Activated CD8-positive, alpha-beta T cell treated with anti-CD3 and anti-CD28 coated beads for 36 hours (primary cell): Measurements from ENCODE around the gene LINC01488. TPM values are rescaled to one million over a fixed set of nuclear protein-coding genes. Genes with fewer than 3 reads are reported as not detected.

ENCODE experiments used
- ATAC-seq: fragments of 200-7000 bp; cut with Tn5 transposase; one replicate; pipeline ENCODE4 v1.10.0; 2021; ENCODE audit warnings: mild to moderate bottlenecking, moderate library complexity
- CTCF ChIA-PET: fragments of 350-600 bp; sonication (Branson Sonifier 250); formaldehyde crosslinking; loops from one replicate; lab custom pipeline; 2021; ENCODE audit warnings: antibody characterized with exemption; lab: Charles Lee
- POLR2A ChIA-PET: fragments of 350-600 bp; sonication (Branson Sonifier 250); formaldehyde crosslinking; loops from one replicate; lab custom pipeline; 2021; ENCODE audit warnings: antibody characterized with exemption; lab: Charles Lee
- DNase-seq: peaks from one replicate; pipeline ENCODE4 v3.0.0-alpha.2; 2020
- H3K27ac Mint-ChIP-seq: one replicate; pipeline ENCODE4 v1.8.0; 2021; ENCODE audit warnings: mild to moderate bottlenecking, mixed read lengths
- H3K27me3 Mint-ChIP-seq: one replicate; pipeline ENCODE4 v1.8.0; 2021; ENCODE audit warnings: mixed read lengths
- H3K36me3 Mint-ChIP-seq: one replicate; pipeline ENCODE4 v1.8.0; 2021; ENCODE audit warnings: low read depth, mixed read lengths
- H3K4me1 Mint-ChIP-seq: one replicate; pipeline ENCODE4 v1.8.0; 2021; ENCODE audit warnings: low read depth, mixed read lengths
- H3K4me3 Mint-ChIP-seq: one replicate; pipeline ENCODE4 v1.8.0; 2021; ENCODE audit warnings: mild to moderate bottlenecking, moderate library complexity, mixed read lengths
- H3K9me3 Mint-ChIP-seq: one replicate; pipeline ENCODE4 v1.8.0; 2021; ENCODE audit warnings: mixed read lengths
- intact Hi-C: fragments of 100-400 bp; cut with micrococcal nuclease; formaldehyde crosslinking; loops from one replicate; pipeline ENCODE4 v1.10.0; 2022
- total RNA-seq, 2 experiments: library from RNA; stranded (reverse); gene quantifications; one replicate each; pipeline ENCODE4 v1.2.3, GENCODE V29; 2021
- TF ChIP-seq, protein P1 (sequence below): fragments of 200-600 bp; IDR thresholded peaks from one replicate; pipeline ENCODE4 v1.8.0; 2022; ENCODE audit warnings: antibody characterized with exemption, mild to moderate bottlenecking

The LINC01488 gene
- total RNA-seq, 2 experiments from 2014 or later: not detected

DNA sequence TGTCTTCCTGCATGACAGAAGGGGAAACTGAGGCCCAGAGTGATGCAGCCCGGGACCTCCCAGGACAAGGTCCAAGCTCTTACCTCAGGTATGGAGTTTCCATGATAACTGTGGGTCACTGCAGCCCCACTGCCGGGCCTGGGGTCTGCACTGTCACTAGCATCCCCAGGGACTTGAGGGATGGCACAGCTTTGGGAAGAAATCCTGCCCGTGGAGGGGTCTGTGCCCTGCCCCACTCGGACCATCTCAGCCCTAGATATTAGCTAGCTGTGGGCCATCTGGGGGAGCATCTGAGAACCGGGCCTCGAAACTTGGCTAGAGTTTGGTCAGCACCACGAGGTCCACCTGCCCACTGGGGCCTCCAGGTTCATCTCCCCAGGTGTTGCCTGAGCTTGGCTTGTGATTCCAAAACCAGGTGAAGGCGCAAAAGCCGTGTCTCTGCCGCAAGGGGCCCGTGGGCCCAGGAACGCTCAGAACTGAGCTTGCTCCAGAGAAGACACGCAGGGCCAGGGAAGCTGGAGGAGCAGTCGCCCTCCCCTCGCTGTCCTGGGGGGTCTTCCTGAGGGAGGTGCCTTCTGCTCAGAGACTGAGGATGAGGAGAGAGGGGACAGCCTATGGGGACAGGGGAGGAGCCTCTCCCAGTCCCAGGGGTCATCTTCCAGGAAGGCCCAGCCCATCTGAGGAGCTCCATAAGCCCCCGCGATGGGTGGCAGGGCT, 4.8 kb downstream of the LINC01488 start:
- H3K4me1 Mint-ChIP-seq: no peaks in the 10 kb centered on the region
- POLR2A ChIA-PET: interaction anchor here (0.5 kb wide), 1 partner anchor 31 kb away, joined by 3 read pairs; no protein-coding TSS in a partner anchor
- TF ChIP-seq, protein P1, sequence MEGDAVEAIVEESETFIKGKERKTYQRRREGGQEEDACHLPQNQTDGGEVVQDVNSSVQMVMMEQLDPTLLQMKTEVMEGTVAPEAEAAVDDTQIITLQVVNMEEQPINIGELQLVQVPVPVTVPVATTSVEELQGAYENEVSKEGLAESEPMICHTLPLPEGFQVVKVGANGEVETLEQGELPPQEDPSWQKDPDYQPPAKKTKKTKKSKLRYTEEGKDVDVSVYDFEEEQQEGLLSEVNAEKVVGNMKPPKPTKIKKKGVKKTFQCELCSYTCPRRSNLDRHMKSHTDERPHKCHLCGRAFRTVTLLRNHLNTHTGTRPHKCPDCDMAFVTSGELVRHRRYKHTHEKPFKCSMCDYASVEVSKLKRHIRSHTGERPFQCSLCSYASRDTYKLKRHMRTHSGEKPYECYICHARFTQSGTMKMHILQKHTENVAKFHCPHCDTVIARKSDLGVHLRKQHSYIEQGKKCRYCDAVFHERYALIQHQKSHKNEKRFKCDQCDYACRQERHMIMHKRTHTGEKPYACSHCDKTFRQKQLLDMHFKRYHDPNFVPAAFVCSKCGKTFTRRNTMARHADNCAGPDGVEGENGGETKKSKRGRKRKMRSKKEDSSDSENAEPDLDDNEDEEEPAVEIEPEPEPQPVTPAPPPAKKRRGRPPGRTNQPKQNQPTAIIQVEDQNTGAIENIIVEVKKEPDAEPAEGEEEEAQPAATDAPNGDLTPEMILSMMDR: no peak
- ATAC-seq (no peak), DNase-seq (no peak)
- CTCF ChIA-PET: no interaction called here
- intact Hi-C loops: no loop called here
- H3K36me3 Mint-ChIP-seq: no peaks in the 10 kb centered on the region
- no peak overlapping the region for H3K4me3 Mint-ChIP-seq
- H3K27me3 Mint-ChIP-seq: no peaks in the 10 kb centered on the region
- H3K27ac Mint-ChIP-seq: no peak overlapping the region
- no peaks in the 10 kb centered on the region for H3K9me3 Mint-ChIP-seq

DNA sequence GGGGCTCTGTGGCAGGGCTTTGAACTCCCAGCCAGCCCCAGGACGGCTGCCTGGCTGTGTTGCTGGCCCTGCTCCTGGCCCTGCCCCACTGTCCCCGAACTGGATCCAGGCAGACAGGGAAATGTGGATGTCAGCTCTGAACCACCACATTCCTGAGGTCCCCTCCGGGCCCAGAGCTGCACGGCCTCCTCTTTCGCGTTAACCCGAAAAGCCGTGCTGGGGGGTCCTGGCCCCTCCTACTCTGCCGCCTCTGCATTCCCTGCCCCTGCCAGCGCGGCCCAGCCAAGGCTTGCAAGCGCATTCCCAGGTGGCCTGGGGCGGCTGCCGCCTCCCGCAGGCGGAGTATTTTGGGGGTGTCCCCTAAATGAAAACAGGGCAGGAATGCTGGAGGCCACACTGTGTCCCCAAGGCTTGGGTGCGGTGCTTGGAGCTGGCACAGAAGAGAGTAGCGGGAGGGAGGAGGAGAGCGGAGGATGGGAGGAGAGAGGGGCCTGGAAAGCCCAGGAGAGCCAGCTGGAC, 5.4 kb downstream of the LINC01488 start:
- Mint-ChIP-seq H3K4me1 (no peaks in the 10 kb centered on the region), H3K4me3 (no peak overlapping the region), H3K27me3 (no peaks in the 10 kb centered on the region), H3K27ac (no peak overlapping the region), H3K36me3 (no peaks in the 10 kb centered on the region), H3K9me3 (no peaks in the 10 kb centered on the region)
- POLR2A ChIA-PET: no interaction called here
- no peak for ATAC-seq
- TF ChIP-seq, protein P1: no peak
- intact Hi-C loops: no loop called here
- no peak for DNase-seq
- CTCF ChIA-PET: no interaction called here

DNA sequence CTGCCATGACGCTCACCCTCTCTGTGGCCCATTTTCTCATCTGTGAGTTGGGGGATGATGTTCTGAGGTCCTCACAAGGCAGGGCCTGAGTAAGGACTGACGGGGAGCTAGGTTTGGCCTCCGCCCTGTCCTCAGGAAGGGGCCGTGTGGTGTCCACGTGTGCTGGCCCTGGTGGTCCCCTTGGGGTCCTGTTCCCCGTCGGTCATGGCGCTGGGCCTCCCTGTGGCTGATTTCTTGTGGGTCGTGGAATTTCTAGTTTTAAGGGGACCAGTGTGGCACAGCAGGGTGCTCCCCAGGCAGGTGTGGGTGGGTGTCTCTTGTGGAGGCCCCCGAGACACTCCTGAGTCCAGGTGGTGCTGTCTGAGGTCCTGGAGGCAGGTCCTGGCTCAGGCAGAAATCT, 5.9 kb downstream of the LINC01488 start:
- Mint-ChIP-seq H3K9me3 (no peaks in the 10 kb centered on the region), H3K4me1 (no peaks in the 10 kb centered on the region)
- no peak for ATAC-seq

DNA sequence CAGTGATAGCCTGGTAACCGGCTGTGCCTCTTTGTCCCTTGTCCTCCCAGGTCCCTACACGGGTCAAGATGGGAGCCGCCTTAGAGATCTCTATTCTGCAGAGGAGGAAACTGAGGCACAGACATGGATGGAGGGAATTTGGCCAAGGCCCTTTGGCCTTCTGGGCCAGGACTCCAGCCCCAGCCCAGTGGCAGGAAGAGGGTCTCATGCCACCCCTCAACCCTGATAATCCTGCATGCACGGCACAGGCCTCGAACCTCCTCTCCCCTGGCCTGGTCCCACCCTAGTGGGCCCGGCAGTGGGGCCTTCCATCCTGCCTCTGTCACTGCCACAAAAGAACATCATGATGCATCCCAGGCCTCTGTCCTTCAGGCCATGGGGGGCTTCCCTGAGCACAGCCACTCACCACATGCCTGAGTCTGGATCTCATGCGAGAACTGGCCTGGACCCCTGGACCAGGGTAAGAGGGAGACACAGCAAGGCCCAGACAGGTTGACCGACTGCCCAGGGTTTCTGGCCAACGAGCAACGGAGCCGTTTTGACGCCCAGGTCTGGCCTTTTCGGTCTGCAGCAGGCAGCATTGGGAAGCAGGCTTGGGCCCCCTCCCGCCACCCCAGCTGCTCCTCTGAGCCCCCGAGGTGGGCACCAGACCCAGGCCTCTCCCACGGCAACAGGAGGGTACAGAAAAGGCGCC, 6.5 kb downstream of the LINC01488 start:
- H3K4me3 Mint-ChIP-seq: no peak overlapping the region
- intact Hi-C loops: no loop called here
- H3K27ac Mint-ChIP-seq: no peak overlapping the region
- no peaks in the 10 kb centered on the region for H3K36me3 Mint-ChIP-seq
- ChIA-PET POLR2A (no interaction called here), CTCF (no interaction called here)
- no peaks in the 10 kb centered on the region for H3K27me3 Mint-ChIP-seq
- H3K4me1 Mint-ChIP-seq: no peaks in the 10 kb centered on the region
- H3K9me3 Mint-ChIP-seq: no peaks in the 10 kb centered on the region
- no peak for ATAC-seq
- TF ChIP-seq, protein P1: no peak
- DNase-seq: no peak

More for the DNA sequence above, 5.9 kb downstream of the LINC01488 start:
- POLR2A ChIA-PET: no interaction called here
- CTCF ChIA-PET: no interaction called here
- Mint-ChIP-seq H3K4me3 (no peak overlapping the region), H3K36me3 (no peaks in the 10 kb centered on the region), H3K27ac (no peak overlapping the region), H3K27me3 (no peaks in the 10 kb centered on the region)
- DNase-seq: no peak
- TF ChIP-seq, protein P1: no peak
- intact Hi-C loops: no loop called here

DNA sequence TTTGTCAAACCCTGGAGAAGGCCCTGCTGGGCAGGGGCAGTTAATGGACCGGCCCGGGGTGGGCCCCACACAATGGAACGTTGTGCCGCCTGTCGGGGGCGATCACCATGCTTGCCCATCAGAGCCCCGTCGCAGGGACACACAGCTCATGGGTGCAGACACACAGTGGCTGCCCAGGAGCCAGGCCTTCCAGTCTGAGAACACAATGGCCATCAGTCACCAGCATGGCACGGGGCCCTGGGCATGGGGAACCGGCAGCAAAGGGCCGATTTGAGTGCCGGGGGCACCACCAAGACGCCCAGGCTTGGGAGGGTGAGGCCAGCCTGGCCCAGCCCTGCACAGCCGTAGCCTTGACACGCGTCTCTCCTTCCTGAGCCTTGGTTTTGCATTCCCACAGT, 7.1 kb downstream of the LINC01488 start:
- Mint-ChIP-seq H3K36me3 (no peaks in the 10 kb centered on the region), H3K4me3 (no peak overlapping the region), H3K4me1 (no peaks in the 10 kb centered on the region), H3K9me3 (no peaks in the 10 kb centered on the region), H3K27me3 (no peaks in the 10 kb centered on the region), H3K27ac (no peak overlapping the region)
- no peak for DNase-seq
- ChIA-PET CTCF (no interaction called here), POLR2A (no interaction called here)
- intact Hi-C loops: no loop called here
- TF ChIP-seq, protein P1: no peak
- no peak for ATAC-seq
